ENCODE data around the gene RTN4RL1. TPM values are rescaled to one million over a fixed set of nuclear protein-coding genes. Genes with fewer than 3 reads are reported as not detected.

The RTN4RL1 gene
- total and polyA plus RNA-seq, 2 of the 13 experiments (the other 11 are each of a cell fraction or from before 2014, with no cell fraction given), result 0.01 TPM; not detected in 1

DNA sequence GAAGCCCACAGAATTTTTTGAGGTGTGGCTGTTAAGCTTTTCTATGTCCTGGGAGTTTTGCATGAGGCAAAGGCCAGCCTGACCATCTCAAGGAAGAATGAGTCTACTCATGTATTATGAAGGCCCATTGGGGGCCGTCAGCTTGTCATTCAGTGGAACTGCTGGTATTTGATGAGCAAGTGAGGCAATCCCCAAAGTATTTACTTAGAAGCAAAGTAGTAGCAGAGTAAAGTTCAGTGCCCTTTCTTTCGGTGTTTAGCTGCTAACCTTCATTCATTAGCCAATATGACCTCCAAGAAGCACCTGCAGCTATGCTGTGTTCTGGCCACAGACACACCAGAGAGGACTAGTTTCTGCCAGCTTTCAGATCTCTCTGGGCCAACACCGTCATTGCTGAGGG, 115.1 kb downstream of the RTN4RL1 start (continued):
- TF ChIP-seq, protein P1, sequence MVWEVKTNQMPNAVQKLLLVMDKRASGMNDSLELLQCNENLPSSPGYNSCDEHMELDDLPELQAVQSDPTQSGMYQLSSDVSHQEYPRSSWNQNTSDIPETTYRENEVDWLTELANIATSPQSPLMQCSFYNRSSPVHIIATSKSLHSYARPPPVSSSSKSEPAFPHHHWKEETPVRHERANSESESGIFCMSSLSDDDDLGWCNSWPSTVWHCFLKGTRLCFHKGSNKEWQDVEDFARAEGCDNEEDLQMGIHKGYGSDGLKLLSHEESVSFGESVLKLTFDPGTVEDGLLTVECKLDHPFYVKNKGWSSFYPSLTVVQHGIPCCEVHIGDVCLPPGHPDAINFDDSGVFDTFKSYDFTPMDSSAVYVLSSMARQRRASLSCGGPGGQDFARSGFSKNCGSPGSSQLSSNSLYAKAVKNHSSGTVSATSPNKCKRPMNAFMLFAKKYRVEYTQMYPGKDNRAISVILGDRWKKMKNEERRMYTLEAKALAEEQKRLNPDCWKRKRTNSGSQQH (CRISPR knock-in tag; IDR thresholded peaks at IDR 0.05; ENCODE audit: low read depth), result no peak
- TF ChIP-seq, protein P2, sequence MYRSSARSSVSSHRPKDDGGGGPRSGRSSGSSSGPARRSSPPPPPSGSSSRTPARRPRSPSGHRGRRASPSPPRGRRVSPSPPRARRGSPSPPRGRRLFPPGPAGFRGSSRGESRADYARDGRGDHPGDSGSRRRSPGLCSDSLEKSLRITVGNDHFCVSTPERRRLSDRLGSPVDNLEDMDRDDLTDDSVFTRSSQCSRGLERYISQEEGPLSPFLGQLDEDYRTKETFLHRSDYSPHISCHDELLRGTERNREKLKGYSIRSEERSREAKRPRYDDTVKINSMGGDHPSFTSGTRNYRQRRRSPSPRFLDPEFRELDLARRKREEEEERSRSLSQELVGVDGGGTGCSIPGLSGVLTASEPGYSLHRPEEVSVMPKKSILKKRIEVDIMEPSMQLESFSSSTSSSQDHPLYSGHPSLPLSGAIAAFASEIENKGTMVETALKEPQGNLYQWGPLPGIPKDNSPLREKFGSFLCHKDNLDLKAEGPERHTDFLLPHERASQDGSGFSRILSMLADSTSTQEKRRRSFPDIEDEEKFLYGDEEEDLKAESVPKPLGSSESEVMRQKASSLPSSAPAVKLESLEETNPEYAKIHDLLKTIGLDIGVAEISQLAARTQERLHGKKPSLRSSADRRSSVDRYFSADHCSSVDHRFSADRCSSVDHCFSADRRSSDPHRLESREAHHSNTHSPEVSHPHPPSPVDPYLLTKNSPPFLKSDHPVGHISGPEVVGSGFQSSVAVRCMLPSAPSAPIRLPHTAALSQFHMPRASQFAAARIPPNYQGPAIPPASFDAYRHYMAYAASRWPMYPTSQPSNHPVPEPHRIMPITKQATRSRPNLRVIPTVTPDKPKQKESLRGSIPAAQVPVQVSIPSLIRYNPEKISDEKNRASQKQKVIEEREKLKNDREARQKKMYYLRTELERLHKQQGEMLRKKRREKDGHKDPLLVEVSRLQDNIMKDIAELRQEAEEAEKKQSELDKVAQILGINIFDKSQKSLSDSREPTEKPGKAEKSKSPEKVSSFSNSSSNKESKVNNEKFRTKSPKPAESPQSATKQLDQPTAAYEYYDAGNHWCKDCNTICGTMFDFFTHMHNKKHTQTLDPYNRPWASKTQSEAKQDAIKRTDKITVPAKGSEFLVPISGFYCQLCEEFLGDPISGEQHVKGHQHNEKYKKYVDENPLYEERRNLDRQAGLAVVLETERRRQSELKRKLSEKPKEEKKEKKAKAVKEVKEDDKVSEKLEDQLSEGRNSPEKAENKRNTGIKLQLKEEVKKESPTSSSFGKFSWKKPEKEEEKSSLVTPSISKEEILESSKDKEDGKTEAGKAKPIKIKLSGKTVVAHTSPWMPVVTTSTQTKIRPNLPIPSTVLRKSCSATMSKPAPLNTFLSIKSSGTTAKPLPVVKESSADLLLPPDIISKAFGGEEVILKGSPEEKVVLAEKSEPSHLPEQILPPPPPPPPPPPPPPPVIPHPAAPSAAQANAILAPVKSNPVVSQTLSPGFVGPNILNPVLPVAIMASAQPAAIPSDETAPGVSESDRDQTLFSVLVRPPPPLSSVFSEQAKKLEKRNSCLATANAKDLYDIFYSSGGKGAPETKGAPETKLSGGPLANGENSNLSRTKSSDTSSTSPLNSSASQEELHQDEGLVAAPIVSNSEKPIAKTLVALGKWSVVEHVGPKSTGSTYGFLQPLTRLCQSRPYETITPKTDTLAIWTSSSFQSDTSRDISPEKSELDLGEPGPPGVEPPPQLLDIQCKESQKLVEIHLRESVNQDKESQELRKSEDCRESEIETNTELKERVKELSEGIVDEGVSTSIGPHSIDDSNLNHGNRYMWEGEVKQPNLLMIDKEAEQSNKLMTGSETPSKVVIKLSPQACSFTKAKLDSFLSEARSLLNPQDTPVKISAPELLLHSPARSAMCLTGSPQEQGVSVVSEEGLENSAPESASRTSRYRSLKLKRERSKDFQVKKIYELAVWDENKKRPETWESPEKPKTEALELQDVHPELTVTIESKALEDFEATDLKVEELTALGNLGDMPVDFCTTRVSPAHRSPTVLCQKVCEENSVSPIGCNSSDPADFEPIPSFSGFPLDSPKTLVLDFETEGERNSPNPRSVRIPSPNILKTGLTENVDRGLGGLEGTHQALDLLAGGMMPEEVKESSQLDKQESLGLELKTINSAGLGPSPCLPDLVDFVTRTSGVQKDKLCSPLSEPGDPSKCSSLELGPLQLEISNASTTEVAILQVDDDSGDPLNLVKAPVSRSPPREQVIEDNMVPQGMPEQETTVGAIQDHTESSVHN (CRISPR knock-in tag; IDR thresholded peaks at IDR 0.05), result no peak
- TF ChIP-seq ZNF101 (CRISPR knock-in tag; IDR thresholded peaks at IDR 0.05; ENCODE audit: borderline replicate concordance, low read depth) (no peak), KLF12 (CRISPR knock-in tag; IDR thresholded peaks at IDR 0.05; ENCODE audit: borderline replicate concordance) (no peak), ZBTB21 (CRISPR knock-in tag; IDR thresholded peaks at IDR 0.05) (no peak), SP2 (CRISPR knock-in tag; IDR thresholded peaks at IDR 0.05) (no peak), RBM22 (optimal IDR thresholded peaks at IDR 0.05; ENCODE audit: low read length) (no peak), PPARG (CRISPR knock-in tag; conservative IDR thresholded peaks at IDR 0.05) (0 out of 2 replicates have a peak, but pooled peaks have one; percentile 21), TMF1 (CRISPR knock-in tag; IDR thresholded peaks at IDR 0.05; ENCODE audit: low read depth) (no peak), ZNF292 (CRISPR knock-in tag; IDR thresholded peaks at IDR 0.05; ENCODE audit: borderline replicate concordance, low read depth) (no peak), SOX6 (IDR thresholded peaks at IDR 0.05) (no peak), SOX6 (CRISPR knock-in tag; IDR thresholded peaks at IDR 0.05) (peak; percentile 26; the same call in 1 of the 2 replicates), CC2D1A (CRISPR knock-in tag; IDR thresholded peaks at IDR 0.05) (no peak), ZNF772 (CRISPR knock-in tag; IDR thresholded peaks at IDR 0.05) (no peak), NFKBIZ (CRISPR knock-in tag; IDR thresholded peaks at IDR 0.05) (no peak), ZNF383 (CRISPR knock-in tag; IDR thresholded peaks at IDR 0.05; ENCODE audit: borderline replicate concordance) (no peak), ONECUT2 (CRISPR knock-in tag; IDR thresholded peaks at IDR 0.05) (peak; percentile 28; the same call in 1 of the 2 replicates), ATAD3A (CRISPR knock-in tag; IDR thresholded peaks at IDR 0.05) (no peak), ZNF777 (CRISPR knock-in tag; IDR thresholded peaks at IDR 0.05) (no peak), AGO1 (IDR thresholded peaks at IDR 0.05; ENCODE audit: low read depth, low read length, poor library complexity, severe bottlenecking) (no peak), WIZ (CRISPR knock-in tag; IDR thresholded peaks at IDR 0.05) (no peak), ESRRA (CRISPR knock-in tag; IDR thresholded peaks at IDR 0.05; ENCODE audit: low read depth) (0 out of 2 replicates have a peak, but pooled peaks have one; percentile 52)
- TF ChIP-seq, protein P3, sequence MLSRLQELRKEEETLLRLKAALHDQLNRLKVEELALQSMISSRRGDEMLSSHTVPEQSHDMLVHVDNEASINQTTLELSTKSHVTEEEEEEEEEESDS (CRISPR knock-in tag; IDR thresholded peaks at IDR 0.05; ENCODE audit: borderline replicate concordance), result no peak

All from HepG2 (cell line).